Measurements from ENCODE around the gene NFIC.

NFIC gene

GRCh38 chr19:3508771-3509535, 142.6 kb downstream of the NFIC start:
- DNase-seq (ENCODE audit: low read depth, low spot score), result no peak

GRCh38 chr19:3509566-3509989, 143.2 kb downstream of the NFIC start:
- no peak for DNase-seq (ENCODE audit: low read depth, low spot score)

DNA sequence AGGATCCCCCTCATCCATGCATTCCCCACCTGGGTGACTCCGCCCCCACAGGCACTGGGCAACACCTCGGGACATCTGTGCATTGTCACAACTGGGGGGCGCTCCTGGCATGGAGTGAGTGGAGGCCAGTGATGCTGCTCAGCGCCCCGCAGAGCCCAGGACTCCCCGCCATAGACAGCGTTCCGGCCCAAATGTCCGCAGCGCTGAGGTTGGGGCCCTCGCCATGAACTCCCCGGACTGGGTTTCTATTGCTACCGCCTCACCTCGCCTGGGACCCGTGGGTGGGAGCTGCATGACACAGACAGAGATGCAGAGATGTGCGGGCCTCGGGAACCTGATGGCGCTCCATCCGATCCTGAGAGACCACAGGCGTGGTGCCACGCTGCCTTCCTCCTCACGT, 144.3 kb downstream of the NFIC start:
- DNase-seq (ENCODE audit: low read depth, low spot score), result no peak

DNA sequence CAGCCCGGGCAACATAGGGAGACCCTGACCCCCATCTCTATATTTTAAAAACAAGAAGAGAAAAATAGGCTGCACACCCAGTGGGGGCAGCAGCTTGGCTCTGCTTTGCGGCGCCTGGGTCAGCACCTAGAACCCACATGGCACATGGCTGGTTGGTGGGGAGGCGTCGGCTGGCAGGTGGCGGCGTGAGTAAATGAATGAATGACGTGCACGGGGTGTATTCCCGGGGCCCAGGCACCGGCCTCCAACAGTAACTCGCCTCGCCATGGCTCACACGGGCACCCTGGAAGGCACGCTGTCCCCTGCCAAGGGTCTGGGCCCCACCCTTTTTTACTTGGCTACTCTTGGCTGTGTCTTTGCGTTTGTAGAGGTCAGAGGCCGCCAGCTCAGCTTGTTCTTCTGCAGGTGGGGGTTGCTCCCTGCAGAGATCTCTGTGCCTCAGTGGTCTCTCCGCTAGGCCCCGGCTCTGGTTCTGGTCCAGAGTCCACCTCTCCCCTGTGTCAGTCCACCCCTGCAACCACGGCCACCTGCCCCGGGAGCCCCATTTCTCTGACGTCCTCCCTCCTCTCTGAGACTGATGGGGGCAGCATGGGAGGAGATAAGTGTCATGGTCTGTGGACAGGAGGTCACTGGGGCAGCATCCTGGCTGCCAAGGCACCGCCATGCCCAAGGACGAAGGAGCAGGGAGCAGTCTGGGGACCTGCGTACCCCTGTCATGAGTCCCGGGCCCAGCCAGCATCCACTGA, 145.3 kb downstream of the NFIC start:
- no peak for DNase-seq (ENCODE audit: low read depth, low spot score)

- no peak for DNase-seq (ENCODE audit: low read depth, low spot score)
Measured at GRCh38 chr19:3512562-3513228, 146.3 kb downstream of the NFIC start.

DNA sequence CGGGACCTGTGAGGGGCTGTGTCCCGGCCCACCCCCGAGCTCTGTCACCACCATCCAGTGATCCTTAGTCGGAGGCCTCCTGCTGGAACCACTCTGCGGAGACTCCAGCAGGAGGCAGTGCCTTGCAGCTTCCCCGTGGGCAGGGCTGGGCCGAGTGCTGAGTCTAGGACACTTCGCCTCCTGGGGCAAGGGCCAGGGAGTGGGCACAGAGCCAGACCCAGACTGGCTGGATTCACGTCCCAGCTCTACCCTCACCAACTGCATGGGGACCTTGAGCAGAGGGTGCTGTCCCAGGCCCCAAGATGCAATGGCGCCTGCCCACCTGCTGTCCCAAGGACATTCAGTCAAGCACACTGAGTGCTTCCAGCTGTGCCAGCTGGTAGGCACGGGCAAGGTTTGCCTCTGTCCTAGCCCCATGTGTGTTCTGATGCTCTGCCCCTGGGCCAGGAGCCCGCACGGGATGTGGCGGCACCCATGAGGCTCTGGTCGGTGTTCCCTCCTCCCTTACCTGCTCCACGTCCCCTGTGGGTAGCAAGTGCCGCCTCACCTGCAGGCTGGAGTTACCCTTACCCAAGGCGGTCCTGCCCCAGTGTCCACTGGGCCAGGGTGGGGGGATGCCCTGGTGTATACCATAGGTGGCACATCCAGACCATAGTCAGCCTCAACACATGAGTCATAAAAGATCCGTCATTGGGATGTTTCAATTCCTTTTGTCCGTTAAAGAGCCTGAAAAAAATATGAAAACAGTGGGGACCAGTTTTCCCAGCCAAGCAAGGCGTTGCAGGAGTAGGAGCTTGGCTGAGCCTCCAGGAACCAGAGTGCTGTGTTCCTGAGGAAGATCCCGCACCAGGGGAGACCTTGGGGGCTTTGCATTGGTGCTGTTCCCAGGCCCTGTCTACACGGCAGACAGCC, 147.1 kb downstream of the NFIC start:
- no peak for DNase-seq (ENCODE audit: low read depth, low spot score)

DNA sequence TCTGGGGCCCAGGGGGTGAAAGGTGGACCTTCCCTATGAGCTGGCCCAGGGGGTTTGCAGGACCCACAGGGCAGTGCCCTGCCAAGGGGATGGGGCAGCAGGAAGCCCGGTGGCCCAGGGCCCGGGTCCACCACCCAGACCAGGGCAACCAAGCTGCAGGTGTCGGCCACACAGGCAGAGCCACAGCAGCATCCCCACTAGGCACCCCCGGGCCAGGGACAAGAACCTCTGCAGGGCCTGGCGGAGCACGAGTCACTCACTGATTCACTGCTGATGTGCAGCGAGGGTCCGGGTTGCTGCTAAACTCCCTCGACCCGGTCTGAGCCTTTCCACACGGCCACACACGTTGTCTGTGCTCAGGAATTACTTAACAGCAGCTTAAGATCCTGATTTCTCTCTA, 148.5 kb downstream of the NFIC start:
- no peak for DNase-seq (ENCODE audit: low read depth, low spot score)

DNA sequence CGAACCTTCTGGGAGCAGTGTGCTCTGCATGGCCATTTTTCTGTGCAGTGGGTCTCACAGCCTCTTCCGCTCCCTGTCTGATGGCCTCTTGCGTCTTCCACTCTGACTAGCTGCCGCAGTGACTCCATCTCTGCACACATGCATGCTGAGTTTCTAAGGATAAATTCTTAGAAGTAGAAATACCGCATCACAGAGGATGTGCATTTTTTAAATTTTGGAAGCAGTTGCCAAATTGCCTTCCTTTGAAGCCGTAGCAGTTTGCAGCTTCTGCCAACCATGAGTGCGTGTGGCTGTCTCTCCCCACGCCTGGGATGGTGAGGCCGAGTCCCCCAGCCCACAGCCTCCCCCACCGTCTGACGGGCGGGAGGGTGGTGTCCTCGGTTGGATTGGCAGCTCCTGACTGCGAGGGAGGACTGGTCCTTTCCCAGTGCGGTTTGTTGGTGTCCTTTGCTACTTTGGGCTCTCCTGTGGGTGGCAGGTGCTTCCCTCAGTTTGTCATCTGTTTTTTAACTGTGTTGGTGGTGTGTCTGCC, 149.6 kb downstream of the NFIC start:
- no peak for DNase-seq (ENCODE audit: low read depth, low spot score)

- DNase-seq (ENCODE audit: low read depth, low spot score), result no peak
Measured at GRCh38 chr19:3516675-3517207, 150.4 kb downstream of the NFIC start.

GRCh38 chr19:3517638-3518037, 151.3 kb downstream of the NFIC start:
- no peak for DNase-seq (ENCODE audit: low read depth, low spot score)

DNA sequence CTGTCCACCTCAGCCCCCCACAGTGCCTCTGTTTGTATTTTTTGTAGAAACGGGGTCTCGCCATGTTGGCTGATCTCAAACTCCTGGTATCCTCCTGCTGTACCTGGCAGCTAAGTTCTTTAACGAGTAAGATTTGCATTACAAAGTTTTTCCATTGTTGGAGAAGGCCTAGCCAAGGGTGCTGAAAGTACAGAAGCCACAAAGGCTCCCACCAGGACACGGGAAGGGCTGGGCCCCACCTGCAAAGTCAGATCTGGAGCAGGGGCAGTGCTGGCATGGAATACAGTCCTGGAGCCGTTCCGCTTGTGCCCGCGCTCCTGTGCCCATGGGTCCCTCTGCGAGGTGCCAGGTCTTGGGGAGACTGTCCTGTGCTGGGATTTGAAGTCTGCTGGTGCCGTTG, 151.9 kb downstream of the NFIC start:
- DNase-seq (ENCODE audit: low read depth, low spot score), result peak; percentile 47

- DNase-seq (ENCODE audit: low read depth, low spot score), result no peak
Measured at GRCh38 chr19:3518659-3519058, 152.3 kb downstream of the NFIC start.

All from ELF-1 (cell line).